ENCODE data around the gene RGMB.

The RGMB gene

GRCh38 chr5:98796197-98796972 is 22.9 kb downstream of the RGMB start:
- DNase-seq, result peak; percentile 48
- Histone ChIP-seq H3K27ac (no peak overlapping the region), H3K4me3 (ENCODE audit: low read depth, low read length) (no peak overlapping the region)

GRCh38 chr5:98798371-98798770 is 24.9 kb downstream of the RGMB start:
- H3K36me3 ChIP-seq, result peaks cover under 1% of the 10 kb centered on the region
- no peak overlapping the region for H3K4me3 ChIP-seq (ENCODE audit: low read depth, low read length)
- H3K27me3 ChIP-seq (ENCODE audit: insufficient read depth, low read depth, severe bottlenecking), result no peaks in the 10 kb centered on the region
- H3K9me3 ChIP-seq (ENCODE audit: severe bottlenecking), result no peaks in the 10 kb centered on the region
- no peak for TF ChIP-seq CTCF (IDR thresholded peaks at IDR 0.05; ENCODE audit: low read depth, low read length)
- no peak overlapping the region for H3K27ac ChIP-seq
- no peak for DNase-seq

More at GRCh38 chr5:98796197-98796972, 22.9 kb downstream of the RGMB start:
- Histone ChIP-seq H3K36me3 (peaks cover 6% of the 10 kb centered on the region), H3K27me3 (ENCODE audit: insufficient read depth, low read depth, severe bottlenecking) (no peaks in the 10 kb centered on the region), H3K9me3 (ENCODE audit: severe bottlenecking) (no peaks in the 10 kb centered on the region)
- peak; percentile 50 for TF ChIP-seq CTCF (IDR thresholded peaks at IDR 0.05; ENCODE audit: low read depth, low read length)

GRCh38 chr5:98798847-98799246 is 25.4 kb downstream of the RGMB start:
- Histone ChIP-seq H3K9me3 (ENCODE audit: severe bottlenecking) (no peaks in the 10 kb centered on the region), H3K4me3 (ENCODE audit: low read depth, low read length) (no peak overlapping the region), H3K27me3 (ENCODE audit: insufficient read depth, low read depth, severe bottlenecking) (no peaks in the 10 kb centered on the region), H3K36me3 (no peaks in the 10 kb centered on the region; the same call in 1 of the 2 replicates), H3K27ac (no peak overlapping the region)
- TF ChIP-seq CTCF (IDR thresholded peaks at IDR 0.05; ENCODE audit: low read depth, low read length), result no peak
- no peak for DNase-seq

GRCh38 chr5:98804066-98804465 is 30.6 kb downstream of the RGMB start:
- H3K27ac ChIP-seq, result no peak overlapping the region
- H3K36me3 ChIP-seq, result no peaks in the 10 kb centered on the region
- no peak for DNase-seq
- TF ChIP-seq CTCF (IDR thresholded peaks at IDR 0.05; ENCODE audit: low read depth, low read length), result no peak
- H3K9me3 ChIP-seq (ENCODE audit: severe bottlenecking), result peaks cover 10% of the 10 kb centered on the region
- H3K27me3 ChIP-seq (ENCODE audit: insufficient read depth, low read depth, severe bottlenecking), result no peaks in the 10 kb centered on the region
- no peak overlapping the region for H3K4me3 ChIP-seq (ENCODE audit: low read depth, low read length)

- Histone ChIP-seq H3K27me3 (ENCODE audit: insufficient read depth, low read depth, severe bottlenecking) (no peaks in the 10 kb centered on the region), H3K9me3 (ENCODE audit: severe bottlenecking) (peaks cover 10% of the 10 kb centered on the region), H3K27ac (no peak overlapping the region), H3K36me3 (no peaks in the 10 kb centered on the region), H3K4me3 (ENCODE audit: low read depth, low read length) (no peak overlapping the region)
- TF ChIP-seq CTCF (IDR thresholded peaks at IDR 0.05; ENCODE audit: low read depth, low read length), result no peak
- DNase-seq, result no peak
Observed at GRCh38 chr5:98805070-98805469, 31.6 kb downstream of the RGMB start.

GRCh38 chr5:98807806-98808205 is 34.3 kb downstream of the RGMB start:
- Histone ChIP-seq H3K4me3 (ENCODE audit: low read depth, low read length) (no peak overlapping the region), H3K27me3 (ENCODE audit: insufficient read depth, low read depth, severe bottlenecking) (no peaks in the 10 kb centered on the region), H3K27ac (no peak overlapping the region), H3K9me3 (ENCODE audit: severe bottlenecking) (peaks cover 10% of the 10 kb centered on the region), H3K36me3 (no peaks in the 10 kb centered on the region)
- no peak for DNase-seq
- TF ChIP-seq CTCF (IDR thresholded peaks at IDR 0.05; ENCODE audit: low read depth, low read length), result no peak
